GM12873 (cell line): ENCODE results near the gene ROBO1.

Source experiments
- CTCF ChIP-seq: IDR thresholded peaks from 2 replicates; pipeline ENCODE4 v1.5.1; 2012; ENCODE audit warnings: low read depth, mild to moderate bottlenecking, moderate library complexity, low read length, control low read depth; ENCODE audit not compliant: insufficient read depth; ENCODE audit errors: missing control alignments

ROBO1 gene

GRCh38 chr3:79602385-79602784, 165.4 kb downstream of the ROBO1 start:
- TF ChIP-seq CTCF = no peak

- TF ChIP-seq CTCF = no peak
Measured at GRCh38 chr3:79598594-79598993, 169.2 kb downstream of the ROBO1 start.

GRCh38 chr3:79597709-79598108, 170.1 kb downstream of the ROBO1 start:
- TF ChIP-seq CTCF = no peak

GRCh38 chr3:79587150-79587549, 180.6 kb downstream of the ROBO1 start:
- TF ChIP-seq CTCF = no peak

GRCh38 chr3:79586232-79586631, 181.6 kb downstream of the ROBO1 start:
- TF ChIP-seq CTCF = no peak

GRCh38 chr3:79572930-79573329, 194.9 kb downstream of the ROBO1 start:
- TF ChIP-seq CTCF = no peak

- TF ChIP-seq CTCF = no peak
Measured at GRCh38 chr3:79568938-79569337, 198.9 kb downstream of the ROBO1 start.
